Ovary (tissue), 9 donors: Measurements from ENCODE around the gene GOLGA1. TPM values are rescaled to one million over a fixed set of nuclear protein-coding genes. Genes with fewer than 3 reads are reported as not detected.
"Not testable (repeated sequence)": the region's sequence is repeated elsewhere in the genome, so short reads cannot be mapped to it uniquely, and the experiment has no call there.

Experiments
- DNase-seq, 5 donors: peaks; one replicate each; pipeline ENCODE4 v3.0.0-alpha.2; 2019 to 2020
- H3K27ac ChIP-seq, 2 donors: fragments of 200-600 bp; one replicate each; pipeline versions ENCODE4 v1.5.1 to v1.8.0; 2019 to 2022
- H3K27me3 ChIP-seq: fragments of 200-600 bp; one replicate; pipeline ENCODE4 v1.8.0; 2022
- H3K36me3 ChIP-seq: fragments of 200-600 bp; sonication (generic); one replicate; pipeline ENCODE4 v1.5.1; 2019
- H3K4me1 ChIP-seq: one replicate; pipeline ENCODE4 v1.8.1; 2013; ENCODE audit warnings: mild to moderate bottlenecking, moderate library complexity; ENCODE audit not compliant: insufficient read depth
- H3K4me3 ChIP-seq: fragments of 200-600 bp; sonication (generic); one replicate; pipeline ENCODE4 v1.5.1; 2017
- H3K9me3 ChIP-seq, 2 donors: fragments of 200-600 bp in 1 of 2; sonication (generic) in 1 of 2; one replicate each; pipeline versions ENCODE4 v1.5.1 to v1.8.1; 2013 to 2019; ENCODE audit warnings: mild to moderate bottlenecking in 1 of 2, moderate library complexity in 1 of 2
- EP300 ChIP-seq: sonication (generic); formaldehyde crosslinking; IDR thresholded peaks from one replicate; pipeline ENCODE4 v1.6.1; 2017; ENCODE audit warnings: antibody characterized with exemption
- POLR2A ChIP-seq: fragments of 450-650 bp; IDR thresholded peaks from one replicate; pipeline ENCODE4 v1.6.1; 2017; ENCODE audit warnings: antibody characterized with exemption, mild to moderate bottlenecking, moderate library complexity
- WGBS, 3 donors: extraction: QIAGEN DNeasy Blood & Tissue Kit in 1 of 3; methylation state at CpG; one replicate each; pipeline versions ENCODE4 v1.1.5 to v1.1.7; 2013 to 2017; 5-methylcytosine and 5-hydroxymethylcytosine counted together
- intact Hi-C, 4 donors: fragments of 100-400 bp; cut with DNase I; formaldehyde crosslinking; loops; one replicate each; pipeline versions ENCODE4 v1.11.0 to v1.15.1; 2022 to 2023
- polyA plus RNA-seq, 2 donors: library from polyadenylated mRNA; stranded (reverse); fragments of 200-250 nt in 1 of 2; fragments of 350-450 nt in 1 of 2; fragmentation: Illumina TruSeq in 1 of 2; extraction: RNeasy Lipid Tissue Mini Kit (QIAGEN cat#74804) in 1 of 2; gene quantifications; one replicate each; pipeline ENCODE4 v1.2.3, GENCODE V29; 2013 to 2014
- total RNA-seq, 7 donors: library from RNA; depleted of rRNA in 2 of 7; stranded (reverse); fragments of >200 nt in 2 of 7; fragmentation: NEBNext Ultra II Directional in 3 of 7; extraction: Animal tissue kit (Norgen Biotek cat#: 25700) in 3 of 7; gene quantifications; one replicate each; pipeline versions ENCODE4 v1.1.0 to v1.2.4, GENCODE V29; 2016 to 2023
- TF ChIP-seq, protein P1 (sequence below), 3 donors: fragments of 450-650 bp in 2 of 3; fragments of 200-600 bp in 1 of 3; IDR thresholded peaks; one replicate each; pipeline versions ENCODE4 v1.5.1 to v1.8.0; 2016 to 2022; ENCODE audit warnings: antibody characterized with exemption in 3 of 3, mild to moderate bottlenecking in 1 of 3
- donor health status: DM: no; HTN: no; CAD: no; lungs with moderate emphysema.
- donor health status: DM: no; HTN: no; CAD: no.
- donor health status: Bipolar disorder and iron deficiency.
- donor health status: DM: yes; HTN: yes; CAD: no.
- donor health status: DM: no; HTN: no; CAD: no.
- donor health status: DM: yes; HTN: yes; CAD: no.

Gene GOLGA1
- total and polyA plus RNA-seq, 9 donors: 7.6 to 26.8 (median 15.4) TPM

DNA sequence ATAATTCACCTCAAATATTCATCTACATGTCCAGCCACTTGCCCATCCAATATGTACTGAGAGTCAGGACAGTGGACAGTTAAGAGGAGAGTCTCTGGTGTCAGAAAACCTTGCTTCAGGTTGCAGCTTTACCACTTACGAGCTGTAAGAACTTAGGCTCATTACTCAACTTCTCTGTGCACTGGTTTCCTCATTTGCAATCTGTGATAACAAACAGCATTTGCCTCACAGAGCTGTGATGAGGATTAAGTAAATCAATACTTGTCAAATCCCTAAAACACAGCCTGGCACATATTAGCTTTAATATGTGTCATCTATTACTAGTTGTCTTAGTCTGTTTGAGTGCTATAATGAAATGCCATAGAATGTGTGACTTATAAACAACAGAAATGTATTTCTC is 8.6 kb downstream of the GOLGA1 start:
- no peak for TF ChIP-seq POLR2A
- no peaks in the 10 kb centered on the region for H3K4me1 ChIP-seq
- intact Hi-C loops: loop anchor here in 1 of 4 donors (10.0 kb wide), 1 partner anchor 58 kb away; no protein-coding TSS in a partner anchor
- H3K27ac ChIP-seq: no peak overlapping the region
- no peaks in the 10 kb centered on the region for H3K27me3 ChIP-seq
- H3K36me3 ChIP-seq: peaks cover 2% of the 10 kb centered on the region
- H3K4me3 ChIP-seq: no peak overlapping the region
- no peak for DNase-seq
- 80 to 96% (median 92%) methylated on average over 1 of the region's 1 CpG for WGBS, 3 donors
- no peaks in the 10 kb centered on the region for H3K9me3 ChIP-seq

DNA sequence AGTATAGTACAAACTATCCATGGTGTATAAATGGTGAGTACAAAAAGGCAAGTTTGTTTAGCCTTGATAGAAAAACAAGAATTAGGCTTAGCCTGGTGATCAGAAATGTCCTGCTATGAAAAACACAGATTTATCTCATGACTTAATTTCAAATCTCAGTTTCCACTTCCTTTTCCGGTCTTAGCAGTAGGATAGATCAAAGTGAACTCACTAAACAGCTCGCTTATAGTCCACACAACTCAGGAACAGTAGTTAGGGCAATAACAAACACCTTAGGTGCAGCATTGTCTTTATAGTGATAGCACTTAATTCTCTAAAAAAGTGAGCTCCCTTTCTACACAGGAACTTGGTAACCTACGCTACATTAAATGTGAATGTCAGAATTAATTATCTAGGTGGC is 11.4 kb downstream of the GOLGA1 start:
- Histone ChIP-seq H3K4me3 (no peak overlapping the region), H3K9me3 (no peaks in the 10 kb centered on the region), H3K27ac (no peak overlapping the region), H3K27me3 (no peaks in the 10 kb centered on the region), H3K4me1 (no peaks in the 10 kb centered on the region), H3K36me3 (peaks cover 2% of the 10 kb centered on the region)
- DNase-seq: no peak
- intact Hi-C loops: no loop called here
- TF ChIP-seq, protein P1, sequence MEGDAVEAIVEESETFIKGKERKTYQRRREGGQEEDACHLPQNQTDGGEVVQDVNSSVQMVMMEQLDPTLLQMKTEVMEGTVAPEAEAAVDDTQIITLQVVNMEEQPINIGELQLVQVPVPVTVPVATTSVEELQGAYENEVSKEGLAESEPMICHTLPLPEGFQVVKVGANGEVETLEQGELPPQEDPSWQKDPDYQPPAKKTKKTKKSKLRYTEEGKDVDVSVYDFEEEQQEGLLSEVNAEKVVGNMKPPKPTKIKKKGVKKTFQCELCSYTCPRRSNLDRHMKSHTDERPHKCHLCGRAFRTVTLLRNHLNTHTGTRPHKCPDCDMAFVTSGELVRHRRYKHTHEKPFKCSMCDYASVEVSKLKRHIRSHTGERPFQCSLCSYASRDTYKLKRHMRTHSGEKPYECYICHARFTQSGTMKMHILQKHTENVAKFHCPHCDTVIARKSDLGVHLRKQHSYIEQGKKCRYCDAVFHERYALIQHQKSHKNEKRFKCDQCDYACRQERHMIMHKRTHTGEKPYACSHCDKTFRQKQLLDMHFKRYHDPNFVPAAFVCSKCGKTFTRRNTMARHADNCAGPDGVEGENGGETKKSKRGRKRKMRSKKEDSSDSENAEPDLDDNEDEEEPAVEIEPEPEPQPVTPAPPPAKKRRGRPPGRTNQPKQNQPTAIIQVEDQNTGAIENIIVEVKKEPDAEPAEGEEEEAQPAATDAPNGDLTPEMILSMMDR (IDR thresholded peaks at IDR 0.05): no peak
- TF ChIP-seq POLR2A (no peak), EP300 (no peak)
- 89 to 94% (median 91%) methylated on average over 3 of the region's 3 CpGs for WGBS, 3 donors

DNA sequence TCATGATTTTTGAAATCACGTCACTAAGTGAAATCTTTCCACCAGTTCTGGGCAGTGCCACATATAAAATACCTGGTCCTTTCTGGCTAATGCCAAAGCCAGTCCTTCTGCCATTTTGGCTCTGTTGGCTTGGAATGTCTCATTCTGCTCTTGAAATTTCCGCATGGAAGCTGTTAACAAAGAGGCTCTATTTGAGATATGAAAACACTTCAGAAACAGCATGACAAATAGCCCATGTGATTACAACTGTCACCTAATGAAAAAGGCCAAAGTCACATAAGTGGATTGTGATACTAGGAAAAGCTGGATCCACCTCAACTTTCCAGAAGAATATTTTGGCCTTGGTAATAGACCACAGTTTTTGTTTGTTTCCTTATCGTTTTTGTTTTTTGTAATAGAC is 12.8 kb downstream of the GOLGA1 start:
- Histone ChIP-seq H3K4me1 (no peaks in the 10 kb centered on the region), H3K9me3 (no peaks in the 10 kb centered on the region), H3K27ac (no peak overlapping the region), H3K4me3 (no peak overlapping the region), H3K36me3 (peaks cover 2% of the 10 kb centered on the region), H3K27me3 (no peaks in the 10 kb centered on the region)
- 78 to 87% (median 86%) methylated on average over 3 of the region's 3 CpGs for WGBS, 3 donors
- intact Hi-C loops: no loop called here
- no peak for DNase-seq
- TF ChIP-seq EP300 (no peak), POLR2A (no peak)
- TF ChIP-seq, protein P1 (IDR thresholded peaks at IDR 0.05): no peak

DNA sequence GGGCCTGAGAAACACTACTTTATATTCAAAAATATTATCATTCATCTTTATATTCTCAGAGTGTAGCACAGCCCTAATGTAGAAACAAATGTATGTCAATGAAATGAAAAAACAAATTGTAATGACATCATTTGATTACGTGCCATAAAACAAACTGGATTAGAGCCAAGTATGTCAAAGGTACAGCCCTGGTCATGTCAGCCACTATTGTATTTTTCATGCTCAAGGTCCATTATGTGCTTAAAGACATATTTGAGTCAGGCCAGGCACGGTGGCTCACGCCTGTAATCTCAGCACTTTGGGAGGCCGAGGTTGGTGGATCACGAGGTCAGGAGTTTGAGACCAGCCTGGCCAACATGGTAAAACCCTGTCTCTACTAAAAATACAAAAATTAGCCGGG is 20.5 kb downstream of the GOLGA1 start:
- H3K36me3 ChIP-seq, DNase-seq, intact Hi-C loops, H3K4me1 ChIP-seq, H3K9me3 ChIP-seq, H3K4me3 ChIP-seq, H3K27ac ChIP-seq, H3K27me3 ChIP-seq: not testable (repeated sequence)
- 83 to 90% (median 90%) methylated on average over 6 of the region's 6 CpGs for WGBS, 3 donors

DNA sequence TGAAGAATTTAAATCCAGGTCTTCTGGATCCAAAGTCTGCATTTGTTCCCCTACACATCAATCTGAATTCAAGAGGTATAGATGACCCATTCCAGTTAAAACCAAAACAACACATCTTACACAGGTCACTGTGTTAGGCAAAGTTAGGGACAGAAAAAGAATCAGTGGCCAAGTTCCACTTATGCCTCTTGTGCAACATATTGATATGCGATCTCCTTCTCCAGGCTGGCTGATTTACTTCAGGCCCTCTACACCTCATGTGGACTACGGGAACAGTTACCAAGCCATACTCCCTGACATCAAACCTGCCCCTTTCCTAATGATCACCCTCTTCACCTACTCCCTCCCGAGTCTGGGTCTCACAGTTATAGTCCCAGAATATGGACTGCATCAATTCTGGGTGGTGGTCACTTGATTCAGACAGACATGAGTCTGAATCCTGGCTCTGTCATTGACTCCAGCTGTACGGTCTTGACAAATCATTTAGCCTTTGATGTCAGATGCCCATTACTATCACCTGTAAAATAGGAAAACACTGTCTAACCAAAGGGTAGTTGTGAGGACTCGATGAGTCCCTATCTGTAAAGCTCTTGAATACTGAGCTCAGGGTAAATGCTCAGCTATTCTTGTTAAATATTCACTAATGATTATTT is 26.0 kb downstream of the GOLGA1 start:
- H3K36me3 ChIP-seq: no peaks in the 10 kb centered on the region
- no peak overlapping the region for H3K4me3 ChIP-seq
- no peaks in the 10 kb centered on the region for H3K9me3 ChIP-seq
- no peaks in the 10 kb centered on the region for H3K27me3 ChIP-seq
- no peak overlapping the region for H3K27ac ChIP-seq
- TF ChIP-seq, protein P1 (IDR thresholded peaks at IDR 0.05): no peak
- no peak for TF ChIP-seq EP300
- TF ChIP-seq POLR2A: no peak
- DNase-seq: no peak
- WGBS, 3 donors: 74 to 98% (median 97%) methylated on average over 5 of the region's 5 CpGs
- no peaks in the 10 kb centered on the region for H3K4me1 ChIP-seq
- intact Hi-C loops: no loop called here
